Calu3 (cell line): ENCODE data around the gene BACH2. TPM values are rescaled to one million over a fixed set of nuclear protein-coding genes. Genes with fewer than 3 reads are reported as not detected.

Experiments
- BruUV-seq: library from RNA; stranded (reverse); fragments of 400-500 nt; replicated peaks from 2 replicates; lab custom pipeline; 2021; lab: Mats Ljungman, UMichigan
- CTCF ChIA-PET: fragments of 300-600 bp; sonication (Branson Sonifier 250); formaldehyde crosslinking; loops from one replicate; lab custom pipeline; 2022; ENCODE audit warnings: antibody characterized with exemption; lab: Charles Lee
- DNase-seq: peaks from one replicate; pipeline ENCODE4 v3.0.0; 2022
- H3K27ac Mint-ChIP-seq: one replicate; pipeline ENCODE4 v1.8.0; 2022; ENCODE audit warnings: mixed read lengths; ENCODE audit not compliant: unreplicated experiment
- H3K27me3 Mint-ChIP-seq: one replicate; pipeline ENCODE4 v1.8.0; 2022; ENCODE audit warnings: mixed read lengths; ENCODE audit not compliant: unreplicated experiment
- H3K36me3 Mint-ChIP-seq: one replicate; pipeline ENCODE4 v1.8.0; 2022; ENCODE audit warnings: mild to moderate bottlenecking, moderate library complexity, mixed read lengths; ENCODE audit not compliant: insufficient read depth, unreplicated experiment
- H3K4me1 Mint-ChIP-seq: one replicate; pipeline ENCODE4 v1.8.0; 2022; ENCODE audit warnings: mild to moderate bottlenecking, low read depth, mixed read lengths; ENCODE audit not compliant: unreplicated experiment
- H3K4me3 Mint-ChIP-seq: one replicate; pipeline ENCODE4 v1.8.0; 2022; ENCODE audit warnings: mild to moderate bottlenecking, low read depth, moderate library complexity, mixed read lengths; ENCODE audit not compliant: unreplicated experiment
- H3K9me3 Mint-ChIP-seq: one replicate; pipeline ENCODE4 v1.8.0; 2022; ENCODE audit warnings: low read depth, mixed read lengths; ENCODE audit not compliant: unreplicated experiment
- intact Hi-C: fragments of 100-400 bp; cut with micrococcal nuclease; formaldehyde crosslinking; loops from one replicate; pipeline ENCODE4 v1.10.0; 2022; ENCODE audit not compliant: unreplicated experiment
- total RNA-seq: library from RNA; stranded (reverse); gene quantifications from 2 replicates; pipeline ENCODE4 v1.2.3, GENCODE V29; 2022
- TF ChIP-seq, protein P1 (sequence below): fragments of 200-600 bp; IDR thresholded peaks from one replicate; pipeline ENCODE4 v1.8.0; 2022; ENCODE audit warnings: antibody characterized with exemption; ENCODE audit not compliant: unreplicated experiment

BACH2 gene
- total RNA-seq, 1 experiment from 2014 or later = 7.2 TPM

DNA sequence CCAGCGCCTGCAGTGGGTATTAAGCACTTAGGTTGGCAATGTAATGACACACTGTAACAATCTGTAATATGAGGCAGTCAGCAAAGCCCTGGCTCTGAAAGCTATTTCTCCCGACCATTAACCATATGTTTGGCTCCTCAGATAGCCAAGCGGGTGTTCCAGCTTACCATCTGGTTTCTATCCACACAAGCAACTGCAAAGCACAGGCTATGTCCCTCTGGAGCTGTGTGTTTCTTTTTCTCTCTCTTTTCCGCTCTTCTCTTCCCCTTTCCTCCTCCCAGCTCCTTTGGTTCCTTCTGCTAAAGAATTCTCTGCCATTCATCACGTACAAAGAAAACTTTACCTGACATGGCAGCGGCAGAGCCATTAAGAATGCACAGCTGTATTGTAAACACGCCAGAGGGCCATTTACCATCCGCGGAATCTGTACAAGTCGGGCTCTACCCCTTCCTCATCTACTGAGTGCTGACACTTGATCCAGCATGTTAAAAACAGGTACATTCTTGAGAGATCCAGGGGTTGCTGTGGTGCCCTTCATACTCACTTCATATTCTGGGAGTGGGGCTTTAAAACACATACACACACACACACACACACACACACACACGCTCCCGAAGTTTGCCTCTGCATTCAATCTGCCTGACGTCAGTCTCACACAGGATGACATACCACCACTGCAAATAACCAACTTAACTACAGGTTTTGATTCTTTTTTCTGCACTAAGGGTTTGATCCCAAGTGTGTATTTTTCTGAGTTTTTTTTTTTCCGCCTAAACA lies 77.2 kb downstream of the BACH2 start:
- no peak for DNase-seq
- CTCF ChIA-PET = interaction anchor here (1.0 to 1.8 kb wide), 3 partner anchors 36 to 279 kb away, joined by 5 to 12 read pairs (median 8); no protein-coding TSS in a partner anchor
- peaks cover 25% of the 10 kb centered on the region for H3K4me1 Mint-ChIP-seq
- peaks cover 16% of the 10 kb centered on the region for H3K36me3 Mint-ChIP-seq
- no peak overlapping the region for H3K4me3 Mint-ChIP-seq
- TF ChIP-seq, protein P1, sequence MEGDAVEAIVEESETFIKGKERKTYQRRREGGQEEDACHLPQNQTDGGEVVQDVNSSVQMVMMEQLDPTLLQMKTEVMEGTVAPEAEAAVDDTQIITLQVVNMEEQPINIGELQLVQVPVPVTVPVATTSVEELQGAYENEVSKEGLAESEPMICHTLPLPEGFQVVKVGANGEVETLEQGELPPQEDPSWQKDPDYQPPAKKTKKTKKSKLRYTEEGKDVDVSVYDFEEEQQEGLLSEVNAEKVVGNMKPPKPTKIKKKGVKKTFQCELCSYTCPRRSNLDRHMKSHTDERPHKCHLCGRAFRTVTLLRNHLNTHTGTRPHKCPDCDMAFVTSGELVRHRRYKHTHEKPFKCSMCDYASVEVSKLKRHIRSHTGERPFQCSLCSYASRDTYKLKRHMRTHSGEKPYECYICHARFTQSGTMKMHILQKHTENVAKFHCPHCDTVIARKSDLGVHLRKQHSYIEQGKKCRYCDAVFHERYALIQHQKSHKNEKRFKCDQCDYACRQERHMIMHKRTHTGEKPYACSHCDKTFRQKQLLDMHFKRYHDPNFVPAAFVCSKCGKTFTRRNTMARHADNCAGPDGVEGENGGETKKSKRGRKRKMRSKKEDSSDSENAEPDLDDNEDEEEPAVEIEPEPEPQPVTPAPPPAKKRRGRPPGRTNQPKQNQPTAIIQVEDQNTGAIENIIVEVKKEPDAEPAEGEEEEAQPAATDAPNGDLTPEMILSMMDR = no peak
- no TSS peak for BruUV-seq
- no peaks in the 10 kb centered on the region for H3K27me3 Mint-ChIP-seq
- no peak overlapping the region for H3K27ac Mint-ChIP-seq
- intact Hi-C loops = loop anchor here (2.0 to 10.0 kb wide), 3 partner anchors 35 to 175 kb away; no protein-coding TSS in a partner anchor
- H3K9me3 Mint-ChIP-seq = peaks cover 3% of the 10 kb centered on the region

DNA sequence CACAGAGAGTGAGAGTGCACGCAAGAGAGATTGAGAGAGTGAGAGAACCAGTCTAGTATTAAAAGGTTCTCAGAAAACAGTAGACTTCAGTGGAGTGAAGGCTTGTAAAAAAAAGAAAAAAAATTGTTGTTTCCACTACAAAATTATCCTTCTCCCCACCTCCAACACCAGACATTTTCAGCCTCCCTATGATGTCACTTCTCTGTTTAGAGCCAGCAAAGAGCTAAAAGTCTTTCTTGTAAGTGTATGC lies 77.8 kb downstream of the BACH2 start:
- H3K9me3 Mint-ChIP-seq = peaks cover 3% of the 10 kb centered on the region
- no peak overlapping the region for H3K27ac Mint-ChIP-seq
- BruUV-seq = TSS peak; percentile 77
- CTCF ChIA-PET = interaction anchor here (0.7 to 1.8 kb wide), 14 partner anchors 15 to 559 kb away, joined by 3 to 12 read pairs (median 5); no protein-coding TSS in a partner anchor
- DNase-seq = no peak
- H3K4me3 Mint-ChIP-seq = no peak overlapping the region
- peaks cover 25% of the 10 kb centered on the region for H3K4me1 Mint-ChIP-seq
- H3K27me3 Mint-ChIP-seq = no peaks in the 10 kb centered on the region
- TF ChIP-seq, protein P1 = no peak
- H3K36me3 Mint-ChIP-seq = peaks cover 16% of the 10 kb centered on the region
- intact Hi-C loops = loop anchor here (2.0 to 10.0 kb wide), 3 partner anchors 34 to 176 kb away; no protein-coding TSS in a partner anchor

DNA sequence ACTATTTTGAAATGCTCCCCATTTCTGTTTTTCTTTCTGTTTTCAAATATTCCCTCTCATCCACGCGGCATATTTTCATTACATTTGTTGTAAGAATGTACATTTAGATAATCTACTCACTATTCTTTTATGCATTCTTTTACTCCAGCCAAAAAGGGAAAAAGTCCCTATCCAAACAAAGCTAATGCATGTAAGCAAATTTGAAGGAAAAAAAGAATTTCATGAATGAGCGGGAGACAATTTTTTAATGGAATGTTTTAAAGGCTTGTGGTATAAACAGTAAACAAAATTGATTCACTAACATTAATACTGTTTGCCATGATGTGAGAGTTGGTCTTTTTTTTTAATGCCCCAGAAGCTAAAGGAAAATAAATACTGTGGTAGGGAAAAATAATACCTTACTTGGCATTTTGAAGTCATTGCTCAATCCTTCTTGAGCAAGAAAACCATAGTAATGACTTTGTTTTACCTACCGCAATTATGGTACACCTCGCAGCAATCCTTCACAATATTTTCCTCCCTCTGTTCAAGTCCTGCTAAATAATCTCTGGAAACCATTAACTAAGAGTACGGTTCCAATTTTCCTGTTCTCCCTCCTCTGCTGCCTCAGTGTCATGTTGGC lies 79.0 kb downstream of the BACH2 start:
- H3K4me3 Mint-ChIP-seq = no peak overlapping the region
- TSS peak; percentile 66 for BruUV-seq
- no peak for DNase-seq
- no peaks in the 10 kb centered on the region for H3K27me3 Mint-ChIP-seq
- H3K36me3 Mint-ChIP-seq = peaks cover 7% of the 10 kb centered on the region
- peaks cover 19% of the 10 kb centered on the region for H3K4me1 Mint-ChIP-seq
- TF ChIP-seq, protein P1 = no peak
- CTCF ChIA-PET = interaction anchor here (0.8 to 1.8 kb wide), 4 partner anchors 33 to 180 kb away, joined by 4 to 8 read pairs (median 6); no protein-coding TSS in a partner anchor
- peaks cover under 1% of the 10 kb centered on the region for H3K9me3 Mint-ChIP-seq
- no peak overlapping the region for H3K27ac Mint-ChIP-seq
- intact Hi-C loops = loop anchor here (2.0 to 10.0 kb wide), 3 partner anchors 33 to 177 kb away; no protein-coding TSS in a partner anchor

DNA sequence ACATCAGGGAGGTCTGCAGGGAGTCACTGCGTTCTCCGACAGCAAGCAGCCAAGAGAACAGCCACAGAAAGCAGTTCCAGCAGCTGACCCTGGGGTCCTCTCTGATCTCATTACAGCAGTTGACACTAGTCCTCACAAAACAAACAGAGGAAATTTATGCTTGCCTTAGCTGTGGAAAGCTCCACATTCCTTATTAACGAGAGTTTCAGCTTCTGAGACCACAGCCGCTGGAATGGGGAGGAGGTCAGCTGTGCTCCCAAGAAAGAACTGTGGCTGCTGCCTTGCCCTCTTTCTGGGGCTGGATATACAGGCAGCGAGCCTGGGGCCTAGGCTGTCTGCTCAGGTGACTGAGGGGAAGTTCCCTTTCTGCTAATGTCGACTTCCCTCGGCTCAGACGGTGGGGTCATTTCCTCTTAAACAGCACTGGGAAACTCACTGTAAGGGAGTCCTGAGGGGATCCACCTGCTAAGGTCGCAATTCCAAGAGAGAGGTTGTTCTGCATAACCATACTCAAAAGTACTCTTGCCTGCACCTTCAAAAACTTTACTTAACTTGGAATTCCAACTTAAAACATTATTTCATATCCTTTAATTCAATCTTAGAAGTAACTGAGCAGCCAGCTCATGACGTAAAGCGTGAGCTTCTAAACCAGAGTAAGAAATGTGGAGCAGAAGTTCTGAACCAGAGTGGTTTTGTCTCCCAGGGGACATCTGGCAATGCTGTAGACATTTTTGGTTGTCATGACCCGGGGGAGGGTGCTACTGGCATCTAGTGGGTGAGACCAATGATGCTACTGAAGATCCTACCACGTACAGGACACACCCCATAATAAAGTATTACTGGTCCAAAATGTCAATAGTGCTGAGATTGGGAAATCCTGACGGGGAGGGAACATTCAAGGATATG lies 80.3 kb downstream of the BACH2 start:
- BruUV-seq = no TSS peak
- intact Hi-C loops = loop anchor here (10.0 kb wide), 1 partner anchor 178 kb away; no protein-coding TSS in a partner anchor
- TF ChIP-seq, protein P1 = no peak
- CTCF ChIA-PET = interaction anchor here (0.6 kb wide), 1 partner anchor 287 kb away, joined by 10 read pairs; no protein-coding TSS in a partner anchor
- H3K27ac Mint-ChIP-seq = no peak overlapping the region
- no peaks in the 10 kb centered on the region for H3K9me3 Mint-ChIP-seq
- no peak for DNase-seq
- H3K4me3 Mint-ChIP-seq = no peak overlapping the region
- H3K36me3 Mint-ChIP-seq = no peaks in the 10 kb centered on the region
- H3K4me1 Mint-ChIP-seq = peaks cover 6% of the 10 kb centered on the region
- no peaks in the 10 kb centered on the region for H3K27me3 Mint-ChIP-seq
